GM19025 (cell line): Measurements from ENCODE around the gene STK11.
"Not testable (repeated sequence)": the region's sequence is repeated elsewhere in the genome, so short reads cannot be mapped to it uniquely, and the experiment has no call there.

Source experiments
- ATAC-seq: cut with Tn5 transposase; IDR thresholded peaks from one replicate; pipeline ENCODE4 v1.9.1; 2021; ENCODE audit warnings: mild to moderate bottlenecking, low read depth, moderate library complexity; ENCODE audit not compliant: unreplicated experiment

The STK11 gene

GRCh38 chr19:1206864-1207450, 1.4 kb downstream of the STK11 start:
- ATAC-seq = no peak

- ATAC-seq = not testable (repeated sequence)
Observed at GRCh38 chr19:1208830-1209229, 3.3 kb downstream of the STK11 start.

- no peak for ATAC-seq
Observed at GRCh38 chr19:1210227-1210538, 4.6 kb downstream of the STK11 start.

DNA sequence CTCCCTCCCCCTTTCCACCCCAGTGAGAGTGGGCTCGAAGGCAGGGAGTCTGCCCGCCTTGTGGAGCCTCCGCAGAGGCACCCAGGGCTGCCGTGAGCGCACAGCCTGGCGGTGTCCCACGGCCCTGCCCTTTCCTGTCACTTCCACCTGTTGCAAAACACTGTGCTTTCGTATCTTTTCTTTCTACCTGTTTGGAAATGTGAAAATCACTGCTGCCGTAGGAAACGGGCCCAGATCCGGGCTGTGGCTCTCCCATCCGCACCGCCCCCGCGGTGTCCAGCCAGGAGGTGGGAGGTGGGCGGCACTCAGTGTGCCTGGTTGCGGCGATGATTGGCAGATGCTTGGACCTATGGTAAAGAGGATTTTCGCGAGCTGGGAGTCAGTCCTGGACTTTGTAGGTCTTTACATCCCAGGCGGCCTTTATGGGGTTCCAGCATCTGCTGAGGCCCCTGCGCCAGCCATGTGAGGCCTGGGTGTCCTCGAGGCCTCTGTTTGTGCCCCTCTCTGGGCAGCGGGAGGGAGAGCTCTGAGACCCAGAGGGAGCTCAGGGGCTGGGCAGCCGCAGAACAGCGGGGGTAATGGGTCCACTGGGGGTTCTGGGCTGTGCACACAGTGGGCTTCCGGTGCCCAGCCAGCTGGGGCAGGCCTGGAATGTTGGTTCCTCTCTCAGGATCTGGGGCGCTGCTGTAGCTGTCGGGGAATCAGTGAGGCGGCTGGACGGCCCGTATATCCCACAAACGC, 6.1 kb downstream of the STK11 start:
- ATAC-seq = no peak

DNA sequence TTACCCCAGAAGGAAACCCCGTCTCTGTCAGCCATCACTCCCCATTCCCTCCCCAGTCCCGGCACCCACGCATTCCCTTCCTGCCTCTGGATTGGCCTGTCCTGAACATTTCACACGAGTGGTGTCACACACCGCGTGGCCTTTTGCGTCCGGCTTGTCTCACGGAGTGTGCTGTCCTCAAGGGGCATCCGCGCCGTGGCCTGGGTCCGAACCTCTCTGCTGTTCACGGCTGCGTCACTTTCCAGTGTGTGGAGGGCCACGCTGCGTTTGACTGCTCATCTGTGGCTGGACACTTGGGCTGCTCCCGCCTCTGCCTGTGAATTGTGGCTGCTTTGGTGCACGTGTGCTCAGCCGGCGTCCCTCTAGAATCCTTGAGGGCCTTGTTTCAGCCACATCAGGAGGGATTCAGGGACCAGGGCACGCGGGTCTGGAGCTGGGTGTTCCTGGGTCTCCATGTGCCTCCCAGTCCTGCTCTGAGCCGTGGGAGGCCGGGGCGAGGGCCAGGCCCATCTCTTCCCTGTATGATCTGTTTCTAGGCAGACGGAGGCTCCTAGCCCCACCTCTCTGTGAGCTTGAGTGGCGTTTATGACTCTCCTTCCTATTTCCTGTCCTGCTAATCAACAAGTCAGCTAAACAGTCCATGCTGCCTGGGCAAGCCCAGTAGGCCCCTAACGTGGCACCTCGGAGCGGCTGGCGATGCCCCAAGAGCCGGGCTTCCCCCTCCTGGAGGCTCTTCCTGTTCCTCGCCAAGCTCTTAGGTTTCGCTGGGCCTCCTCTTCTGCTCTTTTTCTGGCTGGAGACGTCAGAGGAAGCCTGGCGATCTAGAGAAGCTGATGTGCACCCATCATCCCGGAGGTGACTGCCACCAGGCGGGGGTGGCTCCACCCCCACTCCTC, 8.1 kb downstream of the STK11 start:
- no peak for ATAC-seq

DNA sequence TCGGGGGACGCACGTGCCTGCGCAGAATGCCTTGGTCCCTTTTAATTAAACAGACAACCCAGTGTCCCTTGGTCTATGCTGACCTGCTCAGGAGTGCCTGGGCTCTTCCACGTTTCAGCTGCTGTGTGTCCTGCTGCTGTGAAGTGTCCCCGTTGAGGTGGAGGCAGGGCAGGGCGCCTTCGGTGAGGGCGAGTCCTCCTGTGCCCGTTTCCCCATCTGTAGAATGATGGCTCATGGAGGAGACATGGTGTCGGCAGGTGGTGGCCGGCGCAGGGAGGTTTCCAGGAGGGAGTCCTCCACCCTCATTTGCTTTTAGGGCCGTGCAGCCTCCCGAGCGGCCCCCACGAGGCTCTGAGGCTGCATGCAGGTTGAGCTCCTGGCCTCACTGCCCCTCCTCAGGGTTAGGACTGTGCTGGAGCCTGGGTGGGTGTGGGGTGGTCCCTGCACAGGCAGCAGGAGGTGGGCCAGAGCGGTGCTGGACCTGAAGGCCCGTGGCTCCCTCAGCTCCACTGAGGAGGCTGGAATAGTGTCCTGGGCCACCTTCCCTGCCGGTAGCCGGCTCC, 8.8 kb downstream of the STK11 start:
- no peak for ATAC-seq

DNA sequence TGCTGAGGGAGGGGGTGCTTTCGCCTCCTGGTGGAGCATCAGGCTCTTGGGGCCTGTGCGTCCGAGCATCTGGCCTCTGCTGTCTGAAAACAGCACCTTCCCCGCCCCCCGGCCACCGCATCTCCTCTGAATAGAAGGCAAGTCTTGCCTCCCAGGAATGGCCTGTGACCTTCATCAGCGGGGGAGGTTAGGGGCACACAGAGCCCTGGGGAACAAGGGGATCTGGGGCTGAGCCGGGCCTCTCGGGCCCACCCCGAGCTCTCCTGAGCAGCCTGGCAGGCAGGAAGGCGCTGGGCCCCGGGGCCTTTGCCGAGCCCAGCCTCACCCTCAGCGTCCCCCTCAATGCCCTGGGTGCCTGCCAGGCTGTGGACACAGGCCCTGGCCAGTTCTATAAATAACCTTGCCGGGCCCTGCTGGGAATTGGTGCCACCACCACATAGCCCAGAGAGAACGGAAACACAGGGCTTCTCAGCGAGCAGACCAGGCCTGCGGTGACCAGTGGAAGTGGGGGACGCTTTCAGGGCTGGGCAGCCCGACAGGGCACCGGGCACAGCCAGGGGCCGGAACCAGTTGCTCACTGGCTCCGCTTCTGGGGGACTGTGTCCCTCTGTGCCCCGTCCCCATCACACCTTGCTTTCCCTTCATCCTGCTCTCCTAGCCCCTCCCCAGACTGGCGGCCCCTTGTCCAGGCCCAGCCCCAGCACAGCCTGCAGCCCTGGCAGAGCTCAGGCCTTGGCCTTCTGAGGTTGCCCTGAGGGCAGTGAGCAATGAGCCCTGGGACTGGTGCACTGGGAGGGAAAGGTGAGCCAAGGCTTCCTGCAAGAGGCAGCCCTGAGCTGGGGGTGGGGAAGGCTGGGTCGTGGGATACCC, 9.5 kb downstream of the STK11 start:
- no peak for ATAC-seq

- ATAC-seq = no peak
Observed at GRCh38 chr19:1216756-1217155, 11.2 kb downstream of the STK11 start.

DNA sequence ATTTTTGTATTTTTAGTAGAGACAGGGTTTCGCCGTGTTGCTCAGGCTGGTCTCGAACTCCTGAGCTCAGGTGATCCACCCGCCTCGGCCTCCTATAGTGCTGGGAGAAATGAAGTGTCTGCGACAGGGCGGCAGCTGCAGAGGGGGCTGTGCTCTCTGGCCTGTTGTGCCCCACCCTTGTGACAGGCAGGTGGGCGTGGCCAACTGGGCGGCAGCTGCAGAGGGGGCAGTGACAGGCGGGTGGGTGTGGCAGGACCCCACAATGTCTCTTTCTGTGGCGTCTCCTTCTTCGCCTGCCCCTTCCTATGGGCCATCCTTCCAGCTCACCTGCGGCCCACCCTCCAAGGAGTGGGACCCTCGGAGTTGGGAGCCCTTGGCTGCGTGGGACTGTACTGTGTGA, 11.8 kb downstream of the STK11 start:
- ATAC-seq = no peak

- no peak for ATAC-seq
Observed at GRCh38 chr19:1218751-1219567, 13.4 kb downstream of the STK11 start.

- ATAC-seq = no peak
Observed at GRCh38 chr19:1219786-1220476, 14.4 kb downstream of the STK11 start.

DNA sequence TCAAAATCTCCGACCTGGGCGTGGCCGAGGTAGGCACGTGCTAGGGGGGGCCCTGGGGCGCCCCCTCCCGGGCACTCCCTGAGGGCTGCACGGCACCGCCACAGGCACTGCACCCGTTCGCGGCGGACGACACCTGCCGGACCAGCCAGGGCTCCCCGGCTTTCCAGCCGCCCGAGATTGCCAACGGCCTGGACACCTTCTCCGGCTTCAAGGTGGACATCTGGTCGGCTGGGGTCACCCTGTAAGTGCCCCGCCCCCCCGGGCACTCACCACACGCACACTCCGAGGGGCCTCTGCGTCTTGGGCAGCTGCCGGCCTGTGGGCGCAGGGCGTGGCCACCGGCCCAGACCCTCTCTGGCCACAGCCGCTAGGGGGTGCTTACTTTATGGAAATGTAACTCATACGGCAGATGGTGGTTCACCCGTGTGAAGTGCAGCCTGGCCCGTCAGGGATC, 14.9 kb downstream of the STK11 start:
- no peak for ATAC-seq

- no peak for ATAC-seq
Observed at GRCh38 chr19:1220976-1221903, 15.7 kb downstream of the STK11 start.

GRCh38 chr19:1221904-1222255, 16.3 kb downstream of the STK11 start:
- ATAC-seq = no peak

DNA sequence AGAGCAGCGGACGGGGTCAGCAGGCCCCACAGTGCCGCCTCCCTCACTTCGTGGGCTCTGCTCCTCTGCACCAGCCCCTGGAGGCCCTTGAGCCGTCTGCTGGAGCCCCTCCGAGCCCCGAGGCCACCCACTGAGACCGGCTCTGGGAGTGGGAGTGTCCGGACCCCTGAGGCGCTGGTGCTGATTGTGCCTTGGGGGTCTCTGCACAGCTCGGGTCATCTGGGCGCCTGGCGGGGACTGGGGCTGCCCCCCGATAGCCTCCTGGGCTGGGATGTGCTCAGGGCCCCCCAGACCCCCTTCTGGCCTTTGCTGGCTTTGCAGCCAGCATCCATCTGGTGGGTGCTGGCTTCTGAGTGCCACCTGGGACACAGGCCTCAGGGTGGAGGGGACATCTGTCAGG, 16.8 kb downstream of the STK11 start:
- no peak for ATAC-seq

GRCh38 chr19:1223018-1223855, 17.7 kb downstream of the STK11 start:
- ATAC-seq = no peak
